ENCODE results near the gene UBE3A.

GRCh38 chr15:25372298-25372697 lies 66.5 kb downstream of the UBE3A start:
- TF ChIP-seq MXI1 (IDR thresholded peaks at IDR 0.05; ENCODE audit: low read depth, low read length) = no peak
- TF ChIP-seq CTCF (IDR thresholded peaks at IDR 0.05) = no peak
- TF ChIP-seq JUND (IDR thresholded peaks at IDR 0.05) = no peak
- TF ChIP-seq CHD2 (IDR thresholded peaks at IDR 0.05; ENCODE audit: low read length, partially characterized antibody) = no peak
- TF ChIP-seq RAD21 (IDR thresholded peaks at IDR 0.05; ENCODE audit: low read length) = no peak
- no peak for TF ChIP-seq GABPA (IDR thresholded peaks at IDR 0.05; ENCODE audit: low read depth)
- TF ChIP-seq PBX3 (IDR thresholded peaks at IDR 0.05) = no peak
- no peak for TF ChIP-seq MAX (IDR thresholded peaks at IDR 0.05; ENCODE audit: low read depth)
- TF ChIP-seq TAF1 (IDR thresholded peaks at IDR 0.05; ENCODE audit: borderline replicate concordance, low read depth, low read length) = no peak
- TF ChIP-seq REST (IDR thresholded peaks at IDR 0.05; ENCODE audit: low read depth, low read length) = no peak
- no peak for TF ChIP-seq EP300 (IDR thresholded peaks at IDR 0.05; ENCODE audit: borderline replicate concordance in 1 of 2, low read depth in 1 of 2, low read length in 1 of 2)
- no peak for TF ChIP-seq EZH2phosphoT487 (IDR thresholded peaks at IDR 0.05; ENCODE audit: borderline replicate concordance, low read depth)

Data from SK-N-SH (cell line).